GM12874 (cell line): ENCODE data around the gene TMEM39B.

Experiments used
- CTCF ChIP-seq: IDR thresholded peaks from 2 replicates; pipeline ENCODE4 v1.5.1; 2011; ENCODE audit warnings: low read depth, mild to moderate bottlenecking, control low read depth, low read length, moderate library complexity; ENCODE audit not compliant: insufficient read depth

Gene TMEM39B

GRCh38 chr1:32040711-32041110 lies 32.0 kb upstream of the TMEM39B start:
- TF ChIP-seq CTCF = no peak

- no peak for TF ChIP-seq CTCF
These were observed 30.4 kb upstream of the TMEM39B start for GRCh38 chr1:32042330-32042729.

- no peak for TF ChIP-seq CTCF
These were observed 28.5 kb upstream of the TMEM39B start for GRCh38 chr1:32044234-32044633.

- TF ChIP-seq CTCF = no peak
These were observed 27.0 kb upstream of the TMEM39B start for GRCh38 chr1:32045772-32046171.

GRCh38 chr1:32047701-32048100 lies 25.0 kb upstream of the TMEM39B start:
- TF ChIP-seq CTCF = no peak

- TF ChIP-seq CTCF = no peak
These were observed 24.3 kb upstream of the TMEM39B start for GRCh38 chr1:32048440-32048839.

GRCh38 chr1:32051706-32052105 lies 21.0 kb upstream of the TMEM39B start:
- TF ChIP-seq CTCF = no peak

- TF ChIP-seq CTCF = no peak
These were observed 19.9 kb upstream of the TMEM39B start for GRCh38 chr1:32052887-32053286.
